Upper lobe of left lung (tissue), 6 donors: Measurements from ENCODE around the gene MED29. TPM values are rescaled to one million over a fixed set of nuclear protein-coding genes. Genes with fewer than 3 reads are reported as not detected.

Experiments
- ATAC-seq, 2 donors: fragments of 200-7000 bp; cut with Tn5 transposase; one replicate each; pipeline ENCODE4 v1.9.1; 2022; ENCODE audit warnings: mild to moderate bottlenecking in 2 of 2, moderate library complexity in 2 of 2; ENCODE audit not compliant: low FRiP score in 2 of 2
- DNase-seq, 2 donors: peaks; one replicate each; pipeline ENCODE4 v3.0.0-alpha.2; 2019 to 2020
- H3K27ac ChIP-seq, 4 donors: fragments of 200-600 bp; sonication (generic); one replicate each; pipeline ENCODE4 v1.5.1; 2016 to 2019
- H3K27me3 ChIP-seq, 4 donors: fragments of 200-600 bp; sonication (generic); one replicate each; pipeline ENCODE4 v1.5.1; 2017 to 2019
- H3K36me3 ChIP-seq, 4 donors: fragments of 200-600 bp; sonication (generic); one replicate each; pipeline ENCODE4 v1.5.1; 2016 to 2019
- H3K4me1 ChIP-seq, 4 donors: fragments of 200-600 bp; sonication (generic); one replicate each; pipeline ENCODE4 v1.5.1; 2018 to 2019
- H3K4me3 ChIP-seq, 4 donors: fragments of 200-600 bp; sonication (generic); one replicate each; pipeline ENCODE4 v1.5.1; 2017 to 2019; ENCODE audit warnings: mild to moderate bottlenecking in 2 of 4, moderate library complexity in 1 of 4
- H3K9me3 ChIP-seq, 4 donors: fragments of 200-600 bp; sonication (generic); one replicate each; pipeline ENCODE4 v1.5.1; 2018 to 2019
- CTCF ChIP-seq, 6 experiments: fragments of 450-650 bp in 4 of 6; fragments of 200-600 bp in 2 of 6; sonication (generic) in 2 of 6; IDR thresholded peaks; one replicate each; pipeline ENCODE4 v1.5.1; 2016 to 2019; ENCODE audit warnings: antibody characterized with exemption in 6 of 6
- EP300 ChIP-seq, 4 donors: sonication (generic); formaldehyde crosslinking; IDR thresholded peaks; one replicate each; pipeline ENCODE4 v1.5.1; 2017; ENCODE audit warnings: antibody characterized with exemption in 4 of 4, control low read depth in 2 of 4
- POLR2A ChIP-seq, 4 donors: fragments of 450-650 bp; IDR thresholded peaks; one replicate each; pipeline ENCODE4 v1.5.1; 2016 to 2017; ENCODE audit warnings: antibody characterized with exemption in 4 of 4, mild to moderate bottlenecking in 2 of 4
- POLR2AphosphoS5 ChIP-seq, 2 donors: sonication (generic); formaldehyde crosslinking; IDR thresholded peaks; one replicate each; pipeline ENCODE4 v1.5.1; 2017; ENCODE audit warnings: antibody characterized with exemption in 2 of 2
- WGBS, 2 donors: methylation state at CpG; one replicate each; pipeline ENCODE4 v1.1.5; 2017 to 2018; 5-methylcytosine and 5-hydroxymethylcytosine counted together
- total RNA-seq, 6 donors: library from RNA; depleted of rRNA in 4 of 6; stranded (reverse); fragments of >200 nt in 4 of 6; gene quantifications; one replicate each; pipeline versions ENCODE4 v1.1.0 to v1.2.1, GENCODE V29; 2016 to 2021
- donor health status: DM: no; HTN: no; CAD: no; lungs with moderate emphysema.
- donor health status: DM: no; HTN: yes; CAD: no; lungs with severe emphysema.

MED29 gene
- total RNA-seq, 6 donors from 2014 or later: 18.9 to 51.1 (median 33.7) TPM

DNA sequence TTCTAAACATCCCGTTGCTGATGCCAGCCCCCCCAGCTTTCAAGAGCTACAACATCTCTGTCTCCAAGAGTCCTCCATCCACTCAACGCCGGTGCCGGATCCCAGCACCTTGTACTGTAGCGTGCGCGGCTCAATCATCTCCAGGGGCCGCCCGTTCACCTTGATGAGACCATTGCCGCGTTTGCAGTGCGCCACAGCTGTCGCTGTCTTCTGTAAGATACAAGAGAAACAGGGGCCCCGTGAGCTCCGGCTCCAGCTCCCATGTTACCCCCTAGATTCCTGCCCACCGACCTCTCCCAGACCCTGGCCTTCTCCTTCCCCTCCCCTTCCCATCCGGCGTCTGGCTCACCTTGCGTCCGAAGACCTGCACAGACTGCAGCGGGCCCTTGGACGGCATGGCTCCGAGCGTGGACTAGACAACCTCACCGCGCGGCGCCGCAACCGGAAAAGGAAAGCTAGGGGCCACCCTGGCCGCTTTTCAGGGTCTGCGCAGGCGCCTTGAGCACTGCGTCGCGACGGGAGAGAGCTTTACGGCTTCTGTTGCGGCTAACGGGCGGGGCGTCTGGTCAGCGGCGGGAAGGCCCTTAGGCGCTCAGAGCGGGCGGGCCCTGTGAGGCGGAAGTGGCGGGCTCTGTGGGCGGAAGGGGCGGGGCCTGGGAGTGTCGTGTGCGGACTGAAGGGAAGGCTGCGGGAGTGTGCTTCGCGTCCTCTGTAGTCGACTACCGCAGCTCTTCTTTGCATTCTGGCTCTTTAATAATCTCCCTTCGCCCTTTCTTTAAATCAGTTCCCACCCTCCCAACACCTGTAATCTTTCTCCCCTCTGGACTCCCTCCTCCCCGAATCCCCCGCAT is 44.5 kb downstream of the MED29 start, which contains the start of gene RPS16:
RPS16 (minus strand) TSS at position 451 of the 851 bp plus-strand sequence; CDS start at position 397, 54 bp downstream.
- Histone ChIP-seq H3K36me3 (peaks cover 20 to 34% (median 30%) of the 10 kb centered on the region in 4 donors), H3K9me3 (no peaks in the 10 kb centered on the region), H3K27ac (peak within 1 kb of the TSS; percentile 88 to 94 (median 92)), H3K4me3 (peak within 1 kb of the TSS; percentile 83 to 98 (median 96)), H3K27me3 (no peaks in the 10 kb centered on the region), H3K4me1 (peaks cover 31 to 51% (median 41%) of the 10 kb centered on the region in 4 donors)
- 0 to 1% methylated on average over 33 to 61 of the region's 61 CpGs for WGBS, 2 donors
- TF ChIP-seq CTCF (IDR thresholded peaks at IDR 0.05) (peak in 2 of 6 experiments; percentile 23 to 49), EP300 (IDR thresholded peaks at IDR 0.05) (peak in 1 of 4 donors; percentile 79), POLR2AphosphoS5 (IDR thresholded peaks at IDR 0.05) (peak; percentile 99 to 100), POLR2A (IDR thresholded peaks at IDR 0.05) (peak; percentile 81 to 98 (median 91))
- ATAC-seq (peak; percentile 98), DNase-seq (peak; percentile 99)

- no peak for DNase-seq
- Histone ChIP-seq H3K27me3 (no peaks in the 10 kb centered on the region), H3K9me3 (no peaks in the 10 kb centered on the region), H3K4me3 (peak overlapping the region; percentile 31 to 98 (median 89)), H3K36me3 (peaks cover 20 to 34% (median 30%) of the 10 kb centered on the region in 4 donors), H3K4me1 (peaks cover 27 to 47% (median 35%) of the 10 kb centered on the region in 4 donors), H3K27ac (peak overlapping the region; percentile 88 to 94 (median 92))
- WGBS, 2 donors: 12 to 15% methylated on average over 2 of the region's 2 CpGs
- no peak for TF ChIP-seq EP300 (IDR thresholded peaks at IDR 0.05)
- TF ChIP-seq CTCF (IDR thresholded peaks at IDR 0.05): no peak
- no peak for TF ChIP-seq POLR2AphosphoS5 (IDR thresholded peaks at IDR 0.05)
- TF ChIP-seq POLR2A (IDR thresholded peaks at IDR 0.05): no peak
- no peak for ATAC-seq
Measured at GRCh38 chr19:39436350-39436716, 45.2 kb downstream of the MED29 start.

GRCh38 chr19:39438270-39438934 is 47.2 kb downstream of the MED29 start:
- DNase-seq (peak in 1 of 2 donors; percentile 47), ATAC-seq (no peak)
- WGBS, 2 donors: 73 to 82% methylated on average over 9 of the region's 9 CpGs
- H3K4me3 ChIP-seq: no peak overlapping the region
- H3K36me3 ChIP-seq: peaks cover 4 to 17% (median 13%) of the 10 kb centered on the region in 4 donors
- H3K4me1 ChIP-seq: peaks cover 25 to 29% (median 27%) of the 10 kb centered on the region in 4 donors
- TF ChIP-seq POLR2A (IDR thresholded peaks at IDR 0.05): no peak
- no peak for TF ChIP-seq CTCF (IDR thresholded peaks at IDR 0.05)
- TF ChIP-seq EP300 (IDR thresholded peaks at IDR 0.05): no peak
- TF ChIP-seq POLR2AphosphoS5 (IDR thresholded peaks at IDR 0.05): no peak
- H3K9me3 ChIP-seq: no peaks in the 10 kb centered on the region
- no peak overlapping the region for H3K27ac ChIP-seq
- H3K27me3 ChIP-seq: no peaks in the 10 kb centered on the region

DNA sequence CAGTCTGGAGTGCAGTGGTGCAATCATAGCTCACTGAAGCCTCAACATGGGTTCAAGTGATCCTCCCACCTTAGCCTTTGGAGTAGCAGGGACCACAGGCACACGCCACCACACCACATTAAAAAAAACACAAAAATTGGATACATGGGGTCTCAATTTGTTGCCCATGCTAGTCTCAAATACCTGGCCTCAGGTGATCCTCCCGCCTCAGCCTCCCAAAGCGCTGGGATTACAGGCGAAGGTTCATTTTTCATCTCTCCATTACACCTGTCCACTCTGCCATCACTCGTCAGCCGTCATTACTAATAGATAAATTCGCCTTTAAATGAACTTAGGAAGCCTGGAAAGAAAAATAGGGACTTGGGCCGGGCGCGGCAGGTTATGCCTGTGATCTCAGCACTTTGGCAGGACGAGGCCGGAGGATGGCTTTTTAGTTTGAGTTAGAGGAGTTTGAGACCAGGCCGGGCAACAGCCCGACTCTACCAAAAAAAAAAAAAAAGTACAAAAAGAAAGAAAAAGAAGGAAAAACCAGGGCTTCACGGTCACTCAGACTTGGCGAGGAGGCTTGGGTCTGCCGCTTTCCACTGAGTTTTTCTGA is 53.5 kb downstream of the MED29 start:
- H3K9me3 ChIP-seq: no peaks in the 10 kb centered on the region
- H3K4me1 ChIP-seq: peaks cover 32 to 46% (median 39%) of the 10 kb centered on the region in 4 donors
- no peak for TF ChIP-seq CTCF (IDR thresholded peaks at IDR 0.05)
- no peak for TF ChIP-seq EP300 (IDR thresholded peaks at IDR 0.05)
- TF ChIP-seq POLR2AphosphoS5 (IDR thresholded peaks at IDR 0.05): no peak
- TF ChIP-seq POLR2A (IDR thresholded peaks at IDR 0.05): no peak
- peak overlapping the region; percentile 67 to 98 (median 90) for H3K4me3 ChIP-seq
- H3K27me3 ChIP-seq: no peaks in the 10 kb centered on the region
- H3K36me3 ChIP-seq: peaks cover 0 to 15% (median 0%) of the 10 kb centered on the region in 4 donors
- WGBS, 2 donors: 3 to 4% methylated on average over 17 of the region's 17 CpGs
- DNase-seq (no peak), ATAC-seq (peak in 1 of 2 donors; percentile 35)
- H3K27ac ChIP-seq: peak overlapping the region; percentile 90 to 96 (median 94)
